NOMO-1 treated with DMSO at 0.1 percent for 48 hours (cell line): ENCODE data around the gene CLCA4.
A peak's percentile ranks its signal among the peaks of the same experiment; 100 is the strongest.
"Not testable (repeated sequence)": the region's sequence is repeated elsewhere in the genome, so short reads cannot be mapped to it uniquely, and the experiment has no call there.

Experiments used
- DNase-seq: peaks from one replicate; lab custom pipeline; 2025; ENCODE audit not compliant: unreplicated experiment; lab: John Stamatoyannopoulos, UW

CLCA4 gene

GRCh38 chr1:86546787-86547221 is at the start of gene CLCA4:
Gene CLCA4, plus strand, starts transcription at chr1:86547078. Its CDS starts 42 bp downstream, at chr1:86547120.
- no peak for DNase-seq

- DNase-seq: no peak
These were observed 48.6 kb upstream of the CLCA4 start for GRCh38 chr1:86498281-86498680.

DNA sequence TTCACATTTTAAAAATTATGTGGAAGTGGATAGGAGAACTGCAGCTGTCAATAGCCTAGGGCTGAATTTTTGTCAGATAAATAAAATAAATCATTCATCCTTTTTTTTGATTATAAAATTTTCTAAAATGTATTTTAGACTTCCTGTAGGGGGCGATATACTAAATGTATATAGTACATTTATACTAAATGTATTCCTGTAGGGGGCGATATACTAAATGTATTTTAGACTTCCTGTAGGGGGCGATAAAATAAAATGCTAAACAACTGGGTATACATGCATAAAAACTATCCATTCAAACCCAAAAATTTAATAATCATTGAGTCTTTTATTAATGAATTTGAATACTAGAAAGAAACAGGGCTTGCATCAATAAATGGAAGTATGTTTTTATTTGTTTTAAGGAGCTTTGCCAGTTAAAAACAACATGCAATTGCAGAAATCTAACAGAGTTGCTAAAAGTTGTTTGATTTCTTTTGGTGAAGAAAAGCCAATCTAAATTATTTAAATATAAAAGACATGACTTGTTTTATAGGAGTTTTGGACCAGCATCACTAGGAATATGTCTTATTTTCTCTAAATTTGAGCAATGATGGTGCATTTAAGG is 46.8 kb upstream of the CLCA4 start:
- DNase-seq: peak; percentile 63

DNA sequence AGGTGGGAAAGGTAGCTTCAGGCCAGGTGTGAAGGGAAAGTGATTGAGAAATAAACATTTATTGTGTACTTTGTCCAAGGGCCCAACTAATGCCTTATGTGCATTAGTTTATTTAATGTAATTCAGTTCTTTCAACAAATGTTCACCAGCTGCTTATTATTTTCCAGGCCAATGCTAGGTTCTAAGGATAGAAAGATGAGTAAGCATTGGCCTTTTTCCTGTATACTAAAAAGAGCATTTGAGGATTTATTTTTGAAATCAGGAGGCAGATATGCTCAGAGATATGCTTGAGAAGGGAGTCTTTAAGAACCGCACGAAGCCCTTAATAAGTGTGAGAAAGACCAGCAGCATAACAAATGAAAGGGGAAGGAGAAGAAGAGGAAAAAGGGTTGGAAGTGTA is 46.2 kb upstream of the CLCA4 start:
- DNase-seq: no peak

- DNase-seq: not testable (repeated sequence)
These were observed 44.7 kb upstream of the CLCA4 start for GRCh38 chr1:86502125-86502646.

DNA sequence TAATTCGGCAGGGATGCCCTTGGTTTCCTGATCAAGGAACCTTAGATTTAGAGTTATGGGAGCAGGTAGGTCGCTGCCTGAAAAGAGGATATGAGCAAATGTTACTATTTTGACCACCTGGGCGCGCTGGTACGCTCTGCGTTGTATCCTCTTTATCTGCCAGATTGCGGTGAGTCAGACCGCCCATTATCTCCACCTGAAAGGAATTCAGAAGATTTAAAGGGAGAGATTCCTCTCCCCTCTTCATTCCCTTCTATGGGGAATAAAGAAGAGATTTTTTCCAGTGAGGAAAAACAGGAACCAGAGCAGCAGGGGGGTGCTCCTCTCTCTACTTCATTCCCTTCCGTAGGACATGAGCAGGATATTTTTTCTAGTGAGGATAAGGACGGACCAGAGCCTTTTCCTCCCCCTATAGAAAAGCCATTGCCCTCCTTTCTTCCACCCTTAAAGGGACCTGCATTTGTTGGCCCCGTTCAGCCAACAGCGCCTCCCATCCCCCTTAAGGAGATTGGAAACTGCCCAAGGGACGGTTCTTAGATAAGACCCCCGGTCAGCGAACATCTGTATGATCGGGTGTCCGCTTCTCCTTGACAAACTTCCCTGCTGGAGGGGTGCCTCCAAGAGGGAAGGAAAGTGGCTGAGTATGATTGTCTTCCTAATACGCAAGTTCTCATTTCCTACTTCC is 44.0 kb upstream of the CLCA4 start:
- DNase-seq: no peak

- no peak for DNase-seq
These were observed 43.3 kb upstream of the CLCA4 start for GRCh38 chr1:86503406-86504136.

GRCh38 chr1:86504137-86504479 is 42.8 kb upstream of the CLCA4 start:
- no peak for DNase-seq

GRCh38 chr1:86504895-86505563 is 41.8 kb upstream of the CLCA4 start:
- DNase-seq: no peak

DNA sequence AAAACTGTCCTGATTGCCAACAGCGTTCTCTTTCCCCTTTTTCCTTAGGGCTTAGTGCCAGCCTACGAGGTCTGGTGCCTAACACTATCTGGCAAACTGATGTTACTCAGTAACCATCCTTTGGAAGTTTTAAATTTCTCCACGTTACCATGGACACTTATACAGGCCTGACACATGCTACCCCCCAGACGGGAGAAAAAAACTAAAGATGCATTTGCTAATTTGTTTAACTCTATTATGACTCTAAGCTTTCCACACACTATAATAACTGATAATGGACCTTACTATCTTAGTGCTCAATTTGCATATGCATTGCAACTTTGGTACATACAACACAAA is 41.3 kb upstream of the CLCA4 start:
- DNase-seq: no peak

DNA sequence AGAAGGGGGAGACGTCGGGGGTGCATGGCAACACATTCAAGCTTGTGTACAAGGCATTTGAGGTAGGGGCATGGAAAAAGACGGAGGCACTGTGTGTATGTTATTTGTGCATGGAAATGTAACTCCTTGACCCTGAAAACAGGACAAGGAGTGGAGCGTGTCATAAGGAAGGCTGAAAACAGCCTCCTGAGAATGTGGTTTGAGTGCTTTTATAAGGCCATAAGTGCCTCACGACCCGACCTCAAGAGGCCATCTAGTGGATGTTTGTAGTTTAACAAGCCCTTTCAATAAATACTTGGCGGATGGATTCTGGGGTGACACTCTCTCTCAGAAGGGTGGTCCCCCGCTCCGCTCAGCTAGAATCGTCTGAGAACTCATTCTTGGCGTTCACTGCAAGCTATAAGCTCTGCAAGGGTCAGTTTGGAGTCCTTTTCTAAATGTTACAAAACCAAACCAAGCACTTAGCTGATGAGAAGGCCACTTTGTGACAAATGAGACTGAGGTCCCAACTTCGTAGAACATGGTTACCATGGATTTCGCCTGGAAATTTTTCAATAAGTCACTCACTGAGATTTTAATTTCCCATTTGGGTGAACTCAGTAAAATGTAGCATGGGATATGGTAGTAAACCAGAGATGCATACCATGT is 38.8 kb upstream of the CLCA4 start:
- no peak for DNase-seq

GRCh38 chr1:86508583-86508969 is 38.3 kb upstream of the CLCA4 start:
- no peak for DNase-seq

DNA sequence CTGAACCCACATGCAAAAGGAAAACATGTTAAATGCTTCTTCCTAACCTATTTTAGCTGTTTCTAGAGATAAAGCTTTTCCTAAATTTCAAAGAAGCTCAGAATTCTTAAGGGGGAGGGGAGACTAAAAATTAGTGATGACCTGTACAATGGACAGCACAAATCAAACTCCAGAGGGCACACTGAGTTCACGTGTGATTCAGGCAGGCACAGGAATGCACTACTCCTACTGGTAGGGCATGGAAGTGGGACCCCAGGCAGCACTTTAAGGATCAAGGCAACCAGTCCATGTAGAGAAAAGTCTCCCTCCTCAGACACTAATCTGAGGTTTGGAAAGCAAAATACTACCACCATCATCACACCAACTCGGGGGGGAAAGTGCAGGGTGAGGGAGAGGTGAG is 31.3 kb upstream of the CLCA4 start:
- DNase-seq: no peak

DNA sequence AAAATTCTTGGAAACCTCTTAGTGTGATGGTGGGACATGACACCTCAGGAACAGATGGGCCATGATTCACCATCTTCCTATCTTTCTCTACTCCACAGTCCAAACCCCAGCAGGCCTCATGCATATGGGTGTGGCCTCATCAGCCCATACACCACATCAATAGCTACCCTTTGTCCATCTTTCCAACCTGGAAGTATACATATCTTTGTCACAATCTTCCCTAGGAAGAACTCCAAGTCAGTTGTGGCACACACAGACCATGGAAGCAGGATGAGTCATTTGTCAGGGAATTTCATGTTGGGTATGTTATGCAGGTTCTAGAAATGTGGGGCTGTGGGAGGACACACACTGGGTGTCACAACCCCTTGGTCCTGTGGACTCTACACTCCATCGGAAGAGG is 30.5 kb upstream of the CLCA4 start:
- DNase-seq: no peak

GRCh38 chr1:86517336-86517735 is 29.5 kb upstream of the CLCA4 start:
- DNase-seq: no peak

GRCh38 chr1:86520789-86521521 is 25.9 kb upstream of the CLCA4 start:
- no peak for DNase-seq

GRCh38 chr1:86521522-86521891 is 25.4 kb upstream of the CLCA4 start:
- no peak for DNase-seq

DNA sequence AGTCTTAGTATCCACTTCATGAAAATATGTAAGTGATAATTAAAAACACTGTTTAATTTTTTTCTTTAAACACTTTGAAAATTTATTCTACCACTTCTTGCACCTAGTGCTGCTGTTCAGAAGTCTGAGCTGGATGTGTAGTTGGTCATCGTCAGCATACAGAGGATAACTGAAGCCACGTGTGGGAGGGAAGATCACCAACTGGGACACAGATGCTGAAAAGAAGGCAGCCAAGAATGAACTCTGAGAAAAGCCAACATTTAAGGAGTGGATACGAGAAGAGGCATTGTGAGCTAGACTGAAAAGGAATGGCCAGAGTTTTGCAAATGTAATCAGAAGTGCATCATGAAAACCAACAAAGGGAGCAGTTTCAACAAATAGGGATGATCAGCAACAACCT is 24.6 kb upstream of the CLCA4 start:
- DNase-seq: no peak

GRCh38 chr1:86523670-86524354 is 23.1 kb upstream of the CLCA4 start:
- DNase-seq: no peak

GRCh38 chr1:86527306-86527705 is 19.6 kb upstream of the CLCA4 start:
- DNase-seq: peak; percentile 32
